HepG2 (cell line): ENCODE results near the gene ZNF234. TPM values are rescaled to one million over a fixed set of nuclear protein-coding genes. Genes with fewer than 3 reads are reported as not detected.

ENCODE experiments used
- ATAC-seq: fragments of 200-7000 bp; cut with Tn5 transposase; 3 replicates; pipeline ENCODE4 v1.9.1; 2020; ENCODE audit warnings: mild to moderate bottlenecking, moderate library complexity
- BruUV-seq: library from RNA; stranded (reverse); fragments of 400-500 nt; replicated peaks from 2 replicates; lab custom pipeline; 2021; lab: Mats Ljungman, UMichigan
- CTCF ChIA-PET: fragments of 300-600 bp; formaldehyde crosslinking; extraction: SDS; loops from one replicate; lab custom pipeline; 2021; ENCODE audit warnings: low total read pairs, inconsistent platforms, low intra/inter-chr PET ratio; lab: Yijun Ruan, JAX
- POLR2A ChIA-PET: fragments of 350-600 bp; sonication (Branson Sonifier 250); formaldehyde crosslinking; loops from one replicate; lab custom pipeline; 2020; ENCODE audit warnings: antibody characterized with exemption, inconsistent platforms; lab: Yijun Ruan, JAX
- DNase-seq: peaks from one replicate; pipeline ENCODE4 v3.0.0-alpha.2; 2015; ENCODE audit warnings: low spot score
- FAIRE-seq: peaks from 3 replicates; lab custom pipeline; 2011; peaks lifted over from hg19 to GRCh38; lab: Jason Lieb, UNC
- H2AFZ ChIP-seq: one replicate; pipeline ENCODE4 v1.6.1; 2011; ENCODE audit warnings: low read length, inconsistent platforms
- H3K27ac ChIP-seq: fragments of 300-600 bp; 3 replicates; pipeline ENCODE4 v1.8.0; 2011; ENCODE audit warnings: mixed run types, mild to moderate bottlenecking, mixed read lengths, low read length, inconsistent platforms; ENCODE audit not compliant: insufficient read depth; ENCODE audit errors: extremely low read length
- H3K27me3 ChIP-seq, 2 experiments: fragments of 200-600 bp in 1 of 2; 2 replicates in 1 of 2; 3 replicates in 1 of 2; pipeline versions ENCODE4 v1.6.0 to v1.8.0; 2011; ENCODE audit warnings: low read length in 2 of 2, mild to moderate bottlenecking in 2 of 2, moderate library complexity in 2 of 2, inconsistent platforms in 1 of 2; ENCODE audit not compliant: insufficient read depth in 2 of 2, control insufficient read depth in 1 of 2
- H3K36me3 ChIP-seq, 2 experiments: fragments of 200-600 bp in 1 of 2; replicated peaks in 1 of 2; 2 replicates in 1 of 2; 3 replicates in 1 of 2; pipeline versions ENCODE4 v1.5.1 to v1.8.0; 2011; ENCODE audit warnings: low read length in 2 of 2, inconsistent platforms in 1 of 2; ENCODE audit not compliant: insufficient read depth in 2 of 2, control insufficient read depth in 1 of 2
- H3K4me1 ChIP-seq: 2 replicates; pipeline ENCODE4 v1.5.1; 2012; ENCODE audit warnings: low read length, inconsistent platforms; ENCODE audit not compliant: insufficient read depth
- H3K4me2 ChIP-seq: 2 replicates; pipeline ENCODE4 v1.6.0; 2011; ENCODE audit warnings: low read depth, low read length, inconsistent platforms
- H3K4me3 ChIP-seq, 3 experiments: fragments of 200-600 bp in 1 of 3; sonication (generic), shearing (Covaris generic) in 1 of 3; replicated peaks in 1 of 3; 2 replicates each; pipeline ENCODE4 v1.5.1; 2011 to 2016; ENCODE audit warnings: low read length in 3 of 3, inconsistent platforms in 2 of 3, low read depth in 2 of 3, mild to moderate bottlenecking in 2 of 3, control low read depth in 1 of 3, mixed read lengths in 1 of 3; ENCODE audit not compliant: insufficient read depth in 1 of 3
- H3K79me2 ChIP-seq: one replicate; pipeline ENCODE4 v1.6.1; 2011; ENCODE audit warnings: low read length, inconsistent platforms; ENCODE audit not compliant: insufficient read depth
- H3K9ac ChIP-seq: 2 replicates; pipeline ENCODE4 v1.6.0; 2011; ENCODE audit warnings: mild to moderate bottlenecking, low read depth, low read length, inconsistent platforms; ENCODE audit not compliant: insufficient read depth
- H3K9me3 ChIP-seq: 2 replicates; pipeline ENCODE4 v1.5.1; 2012; ENCODE audit warnings: mild to moderate bottlenecking, low read length
- H4K20me1 ChIP-seq: 2 replicates; pipeline ENCODE4 v1.6.0; 2011; ENCODE audit warnings: inconsistent platforms, mild to moderate bottlenecking, low read length, moderate library complexity; ENCODE audit not compliant: insufficient read depth
- BRCA1 ChIP-seq: sonication (generic); formaldehyde crosslinking; IDR thresholded peaks from 2 replicates; pipeline ENCODE4 v1.4.0; 2020; ENCODE audit warnings: missing genetic modification reagents
- CBFB ChIP-seq: sonication (generic); formaldehyde crosslinking; IDR thresholded peaks from 2 replicates; pipeline ENCODE4 v1.4.0; 2020; ENCODE audit warnings: missing genetic modification reagents
- CREBL2 ChIP-seq: sonication (generic); formaldehyde crosslinking; IDR thresholded peaks from 2 replicates; pipeline ENCODE4 v1.8.1; 2023; ENCODE audit warnings: missing genetic modification reagents, mild to moderate bottlenecking, borderline replicate concordance
- MEF2D ChIP-seq: sonication (generic); formaldehyde crosslinking; IDR thresholded peaks from 2 replicates; pipeline ENCODE4 v1.5.1; 2020; ENCODE audit warnings: mild to moderate bottlenecking, missing genetic modification reagents
- NR2C2 ChIP-seq: sonication (generic); formaldehyde crosslinking; IDR thresholded peaks from 2 replicates; pipeline ENCODE4 v1.4.0; 2020; ENCODE audit warnings: missing genetic modification reagents, mild to moderate bottlenecking, moderate library complexity, borderline replicate concordance
- PHF20 ChIP-seq: sonication (generic); formaldehyde crosslinking; IDR thresholded peaks from 2 replicates; pipeline ENCODE4 v1.5.0; 2020; ENCODE audit warnings: mild to moderate bottlenecking, missing genetic modification reagents
- RBFOX2 ChIP-seq: fragments of 200-400 bp; formaldehyde crosslinking; IDR thresholded peaks from 2 replicates; pipeline ENCODE4 v1.6.1; 2017; ENCODE audit warnings: low read depth, mild to moderate bottlenecking, low read length
- RXRB ChIP-seq: IDR thresholded peaks from 2 replicates; pipeline ENCODE4 v1.6.1; 2016; ENCODE audit warnings: borderline replicate concordance, missing genetic modification reagents, missing compliant biosample characterization
- SALL1 ChIP-seq: sonication (generic); formaldehyde crosslinking; IDR thresholded peaks from 2 replicates; pipeline ENCODE4 v1.8.0; 2022; ENCODE audit warnings: mild to moderate bottlenecking, missing genetic modification reagents
- TBP ChIP-seq: sonication (generic); formaldehyde crosslinking; IDR thresholded peaks from 2 replicates; pipeline ENCODE4 v1.5.0; 2020; ENCODE audit warnings: missing genetic modification reagents
- TFE3 ChIP-seq: IDR thresholded peaks from 2 replicates; pipeline ENCODE4 v1.6.1; 2016
- U2AF1 ChIP-seq: fragments of 200-400 bp; formaldehyde crosslinking; optimal IDR thresholded peaks from 2 replicates; pipeline ENCODE3; 2017; ENCODE audit warnings: mild to moderate bottlenecking, low read depth, low read length
- ZBTB1 ChIP-seq: sonication (generic); formaldehyde crosslinking; IDR thresholded peaks from 2 replicates; pipeline ENCODE4 v1.4.0; 2020; ENCODE audit warnings: missing genetic modification reagents, borderline replicate concordance
- ZBTB8A ChIP-seq: sonication (generic); formaldehyde crosslinking; IDR thresholded peaks from 2 replicates; pipeline ENCODE4 v1.4.0; 2020; ENCODE audit warnings: mild to moderate bottlenecking, low read depth, missing genetic modification reagents, borderline replicate concordance
- ZNF382 ChIP-seq: sonication (generic); formaldehyde crosslinking; IDR thresholded peaks from 2 replicates; pipeline ENCODE4 v1.5.0; 2020; ENCODE audit warnings: missing genetic modification reagents, mild to moderate bottlenecking, borderline replicate concordance
- ZNF510 ChIP-seq: sonication (generic); formaldehyde crosslinking; IDR thresholded peaks from 2 replicates; pipeline ENCODE4 v1.4.0; 2020; ENCODE audit warnings: low read depth, mild to moderate bottlenecking, missing genetic modification reagents
- ZNF512 ChIP-seq: sonication (generic); formaldehyde crosslinking; IDR thresholded peaks from 2 replicates; pipeline ENCODE4 v1.4.0; 2020; ENCODE audit warnings: mild to moderate bottlenecking, missing genetic modification reagents
- ZNF629 ChIP-seq: sonication (generic); formaldehyde crosslinking; conservative IDR thresholded peaks from 2 replicates; pipeline ENCODE4 v1.5.0; 2020; ENCODE audit warnings: missing genetic modification reagents
- ZNF639 ChIP-seq: conservative IDR thresholded peaks from 2 replicates; pipeline ENCODE4 v1.6.1; 2018; ENCODE audit warnings: missing genetic modification reagents
- ZNF678 ChIP-seq: sonication (generic); formaldehyde crosslinking; IDR thresholded peaks from 2 replicates; pipeline ENCODE4 v1.4.0; 2020; ENCODE audit warnings: mild to moderate bottlenecking, missing genetic modification reagents
- ZNF841 ChIP-seq: sonication (generic); formaldehyde crosslinking; IDR thresholded peaks from 2 replicates; pipeline ENCODE4 v1.8.1; 2023; ENCODE audit warnings: missing genetic modification reagents, borderline replicate concordance
- ZNF879 ChIP-seq: sonication (generic); formaldehyde crosslinking; IDR thresholded peaks from 2 replicates; pipeline ENCODE4 v1.8.1; 2023; ENCODE audit warnings: missing genetic modification reagents
- ZSCAN25 ChIP-seq: sonication (generic); formaldehyde crosslinking; IDR thresholded peaks from 2 replicates; pipeline ENCODE4 v1.8.0; 2022; ENCODE audit warnings: mild to moderate bottlenecking, missing genetic modification reagents
- WGBS: methylation state at CpG from one replicate; pipeline ENCODE4 v1.1.6; 2017; ENCODE audit warnings: low lambda C conversion rate; 5-methylcytosine and 5-hydroxymethylcytosine counted together
- in situ Hi-C: cut with HindIII; loops from 2 replicates; pipeline ENCODE4 v1.10.0; 2017; ENCODE audit warnings: low pct_unique_long_range_greater_than_20kb; ENCODE audit not compliant: extremely low pct_ligation_motif_present
- intact Hi-C: fragments of 100-400 bp; cut with micrococcal nuclease; formaldehyde crosslinking; loops from one replicate; pipeline ENCODE4 v1.10.0; 2022; ENCODE audit not compliant: unreplicated experiment
- polyA plus RNA-seq, 8 experiments: library from polyadenylated mRNA; depleted of rRNA in 3 of 8; stranded (reverse) in 7 of 8; unstranded in 1 of 8; fragments of >200 nt; fragmentation: Illumina TruSeq in 4 of 8; extraction: Trizol in 4 of 8; gene quantifications; 2 replicates each; pipeline versions ENCODE4 v1.2.1 to v1.2.3, GENCODE V29; 2011 to 2016; ENCODE audit warnings: low read depth in 4 of 8, missing spikeins in 1 of 8, mixed read lengths in 1 of 8; ENCODE audit not compliant: insufficient read depth in 1 of 8
- total RNA-seq, 5 experiments: library from RNA; depleted of rRNA; stranded (reverse); fragments of >200 nt; fragmentation: Illumina TruSeq; extraction: Trizol; gene quantifications; 2 replicates each; pipeline ENCODE4 v1.2.3, GENCODE V29; 2016; ENCODE audit warnings: low read depth in 1 of 5

ZNF234 gene
- total and polyA plus RNA-seq, 2 of the 13 experiments (the other 11 are each of a cell fraction or from before 2014, with no cell fraction given), result 3.5 to 11.2 TPM

GRCh38 chr19:44164327-44164672 is 22.9 kb downstream of the ZNF234 start:
- 30% methylated on average over 3 of the region's 3 CpGs for WGBS
- Histone ChIP-seq H3K36me3 (peaks cover 2 to 3% of the 10 kb centered on the region in 2 experiments; a peak in 4 of 5 replicates), H3K4me1 (peaks cover 21% of the 10 kb centered on the region), H3K27ac (peak overlapping the region; percentile 69), H3K27me3 (no peaks in the 10 kb centered on the region), H4K20me1 (no peaks in the 10 kb centered on the region), H3K9ac (peak overlapping the region; percentile 80), H3K4me3 (peak overlapping the region; percentile 79 to 96 (median 80)), H2AFZ (peak overlapping the region; percentile 91), H3K79me2 (peaks cover 6% of the 10 kb centered on the region), H3K4me2 (peak overlapping the region; percentile 92), H3K9me3 (no peaks in the 10 kb centered on the region)
- ChIA-PET CTCF (no interaction called here), POLR2A (interaction anchor here (0.8 to 3.5 kb wide), 16 partner anchors 10 to 336 kb away, joined by 3 to 36 read pairs (median 10); partner anchors contain the start of genes ZNF112, ZNF180, ZNF223 and ZNF224)
- in situ Hi-C loops (no loop called here), intact Hi-C loops (no loop called here)
- DNase-seq (no peak), FAIRE-seq (peak; percentile 40), ATAC-seq (peak; percentile 32; the same call in 2 of the 3 replicates)
- TSS peak; percentile 90 for BruUV-seq
- TF ChIP-seq ZNF841 (no peak), ZNF879 (CRISPR knock-in tag) (no peak), ZSCAN25 (CRISPR knock-in tag) (no peak), ZBTB1 (CRISPR knock-in tag) (no peak), TFE3 (CRISPR knock-in tag) (no peak), MEF2D (CRISPR knock-in tag) (no peak), PHF20 (CRISPR knock-in tag) (no peak), U2AF1 (no peak), RXRB (no peak), ZBTB8A (CRISPR knock-in tag) (0 out of 2 replicates have a peak, but pooled peaks have one; percentile 41), ZNF510 (CRISPR knock-in tag) (peak; percentile 40; the same call in 1 of the 2 replicates), CREBL2 (CRISPR knock-in tag) (no peak), ZNF382 (CRISPR knock-in tag) (no peak), NR2C2 (CRISPR knock-in tag) (no peak), ZNF512 (CRISPR knock-in tag) (no peak), ZNF639 (CRISPR knock-in tag) (no peak), CBFB (CRISPR knock-in tag) (no peak), ZNF629 (no peak), ZNF678 (CRISPR knock-in tag) (0 out of 2 replicates have a peak, but pooled peaks have one; percentile 21), TBP (CRISPR knock-in tag) (no peak), SALL1 (no peak; the same call in 1 of the 2 replicates), RBFOX2 (no peak), BRCA1 (no peak)
